ENCODE data around the gene TTC39C.

The TTC39C gene

GRCh38 chr18:23970161-23971096 is 44.1 kb upstream of the TTC39C start:
- TF ChIP-seq CTCF (IDR thresholded peaks at IDR 0.05; ENCODE audit: control extremely low read depth, extremely low read depth, low read depth, missing control alignments): no peak
- POLR2A ChIA-PET: no interaction called here
- no peak for DNase-seq (ENCODE audit: extremely low spot score)
- CTCF ChIA-PET: interaction anchor here (1.4 to 2.4 kb wide), 3 partner anchors 8 to 149 kb away, joined by 3 to 7 read pairs (median 5); no protein-coding TSS in a partner anchor

GRCh38 chr18:23971097-23971440 is 43.5 kb upstream of the TTC39C start:
- ChIA-PET CTCF (interaction anchor here (1.3 to 2.4 kb wide), 3 partner anchors 8 to 149 kb away, joined by 3 to 7 read pairs (median 5); no protein-coding TSS in a partner anchor), POLR2A (no interaction called here)
- TF ChIP-seq CTCF (IDR thresholded peaks at IDR 0.05; ENCODE audit: control extremely low read depth, extremely low read depth, low read depth, missing control alignments): no peak
- no peak for DNase-seq (ENCODE audit: extremely low spot score)

GRCh38 chr18:23971666-23972230 is 42.8 kb upstream of the TTC39C start:
- no peak for DNase-seq (ENCODE audit: extremely low spot score)
- CTCF ChIA-PET: interaction anchor here (0.8 to 2.4 kb wide), 6 partner anchors 9 to 148 kb away, joined by 3 to 7 read pairs (median 4); no protein-coding TSS in a partner anchor
- POLR2A ChIA-PET: no interaction called here
- TF ChIP-seq CTCF (IDR thresholded peaks at IDR 0.05; ENCODE audit: control extremely low read depth, extremely low read depth, low read depth, missing control alignments): no peak

GRCh38 chr18:23972453-23972852 is 42.1 kb upstream of the TTC39C start:
- DNase-seq (ENCODE audit: extremely low spot score): peak; percentile 39
- TF ChIP-seq CTCF (IDR thresholded peaks at IDR 0.05; ENCODE audit: control extremely low read depth, extremely low read depth, low read depth, missing control alignments): no peak
- POLR2A ChIA-PET: no interaction called here
- CTCF ChIA-PET: interaction anchor here (0.8 to 2.4 kb wide), 4 partner anchors 9 to 147 kb away, joined by 3 to 5 read pairs (median 3); no protein-coding TSS in a partner anchor

- DNase-seq (ENCODE audit: extremely low spot score): no peak
- POLR2A ChIA-PET: no interaction called here
- CTCF ChIA-PET: interaction anchor here (1.0 to 1.8 kb wide), 4 partner anchors 9 to 23 kb away, joined by 3 to 5 read pairs (median 4); no protein-coding TSS in a partner anchor
- no peak for TF ChIP-seq CTCF (IDR thresholded peaks at IDR 0.05; ENCODE audit: control extremely low read depth, extremely low read depth, low read depth, missing control alignments)
Observed at GRCh38 chr18:23977103-23977502, 37.5 kb upstream of the TTC39C start.

GRCh38 chr18:23977719-23978483 is 36.7 kb upstream of the TTC39C start:
- ChIA-PET CTCF (interaction anchor here (1.0 to 2.1 kb wide), 6 partner anchors 9 to 22 kb away, joined by 3 to 6 read pairs (median 4); no protein-coding TSS in a partner anchor), POLR2A (no interaction called here)
- DNase-seq (ENCODE audit: extremely low spot score): no peak
- no peak for TF ChIP-seq CTCF (IDR thresholded peaks at IDR 0.05; ENCODE audit: control extremely low read depth, extremely low read depth, low read depth, missing control alignments)

Measured in GM10248 (cell line).